Prostate gland (tissue), 2 donors: ENCODE results near the gene NFATC1.

Source experiments
- CTCF ChIP-seq, 4 experiments: fragments of 200-600 bp in 2 of 4; fragments of 450-650 bp in 2 of 4; sonication (generic) in 2 of 4; IDR thresholded peaks; 1 replicate in 3 of 4; 2 replicates in 1 of 4; pipeline ENCODE4 v1.5.1; 2016 to 2019; ENCODE audit warnings: antibody characterized with exemption in 4 of 4, mild to moderate bottlenecking in 2 of 4, moderate library complexity in 2 of 4
- POLR2A ChIP-seq: fragments of 450-650 bp; IDR thresholded peaks from one replicate; pipeline ENCODE4 v1.6.1; 2016; ENCODE audit warnings: antibody characterized with exemption, mild to moderate bottlenecking
- POLR2AphosphoS5 ChIP-seq: sonication (generic); formaldehyde crosslinking; IDR thresholded peaks from one replicate; pipeline ENCODE4 v1.6.1; 2017; ENCODE audit warnings: antibody characterized with exemption

GRCh38 chr18:79424880-79425568 is 29.3 kb downstream of the NFATC1 start:
- TF ChIP-seq CTCF (IDR thresholded peaks at IDR 0.05), result no peak
- TF ChIP-seq POLR2A, result no peak
- no peak for TF ChIP-seq POLR2AphosphoS5
